GM13976 (cell line): ENCODE measurements around the gene HSPA12A.

Source experiments
- DNase-seq: peaks from one replicate; pipeline ENCODE4 v3.0.0; 2012; ENCODE audit warnings: low spot score
- CTCF ChIP-seq: IDR thresholded peaks from 2 replicates; pipeline ENCODE4 v1.5.1; 2012; ENCODE audit warnings: borderline replicate concordance, mild to moderate bottlenecking; ENCODE audit not compliant: insufficient read depth; ENCODE audit errors: extremely low read depth, missing control alignments, control extremely low read depth
- in situ Hi-C: fragments of 300-500 bp; cut with MboI; formaldehyde crosslinking; loops from one replicate; pipeline ENCODE4 v1.12.0; 2022; ENCODE audit warnings: low sequenced_read_pairs, mixed read lengths, inconsistent platforms; ENCODE audit not compliant: unreplicated experiment

Gene HSPA12A

GRCh38 chr10:116766241-116766827 lies 24.0 kb upstream of the HSPA12A start:
- in situ Hi-C loops, result no loop called here
- no peak for TF ChIP-seq CTCF
- DNase-seq, result no peak

- peak; percentile 41 for DNase-seq
Observed at GRCh38 chr10:116765648-116766081, 23.3 kb upstream of the HSPA12A start.

GRCh38 chr10:116764979-116765378 lies 22.6 kb upstream of the HSPA12A start:
- DNase-seq, result no peak
- TF ChIP-seq CTCF, result no peak
- in situ Hi-C loops, result no loop called here

More at GRCh38 chr10:116765648-116766081, 23.3 kb upstream of the HSPA12A start:
- in situ Hi-C loops, result no loop called here
- TF ChIP-seq CTCF, result peak; percentile 21

GRCh38 chr10:116763440-116763839 lies 21.1 kb upstream of the HSPA12A start:
- no peak for DNase-seq
- in situ Hi-C loops, result no loop called here
- no peak for TF ChIP-seq CTCF

- in situ Hi-C loops, result no loop called here
- no peak for TF ChIP-seq CTCF
Observed at GRCh38 chr10:116761883-116762282, 19.5 kb upstream of the HSPA12A start.

GRCh38 chr10:116760919-116761318 lies 18.6 kb upstream of the HSPA12A start:
- DNase-seq, result no peak
- TF ChIP-seq CTCF, result no peak
- in situ Hi-C loops, result no loop called here

More at GRCh38 chr10:116761883-116762282, 19.5 kb upstream of the HSPA12A start:
- DNase-seq, result no peak
